ENCODE results near the gene PCNX2.

- TF ChIP-seq CTCF (IDR thresholded peaks at IDR 0.05): no peak
- no peak for TF ChIP-seq POLR2A (IDR thresholded peaks at IDR 0.05)
Measured at GRCh38 chr1:232998138-232998537, 297.4 kb downstream of the PCNX2 start.
